A673 (cell line): ENCODE results near the gene NREP. TPM values are rescaled to one million over a fixed set of nuclear protein-coding genes. Genes with fewer than 3 reads are reported as not detected.

Source experiments
- BruUV-seq: library from RNA; stranded (reverse); fragments of 400-500 nt; replicated peaks from 2 replicates; lab custom pipeline; 2021; lab: Mats Ljungman, UMichigan
- CTCF ChIA-PET: fragments of 300-600 bp; sonication (Branson Sonifier 250); formaldehyde crosslinking; loops from one replicate; lab custom pipeline; 2022; ENCODE audit warnings: antibody characterized with exemption; lab: Charles Lee
- POLR2A ChIA-PET: fragments of 300-600 bp; sonication (Branson Sonifier 250); formaldehyde crosslinking; loops from one replicate; lab custom pipeline; 2022; ENCODE audit warnings: antibody characterized with exemption; ENCODE audit not compliant: low non-redundant PET; lab: Charles Lee
- DNase-seq: peaks from one replicate; pipeline ENCODE4 v3.0.0-alpha.2; 2015; ENCODE audit warnings: low spot score
- H3K27ac ChIP-seq: fragments of 200-600 bp; sonication (generic); 2 replicates; pipeline ENCODE4 v1.5.1; 2016; ENCODE audit warnings: mixed run types, low read depth, mild to moderate bottlenecking, mixed read lengths, antibody characterized with exemption, low read length; ENCODE audit not compliant: poor library complexity, severe bottlenecking
- H3K27me3 ChIP-seq: fragments of 200-600 bp; sonication (generic); replicated peaks from 2 replicates; pipeline ENCODE4 v1.6.1; 2017; ENCODE audit warnings: mixed run types, low read depth, mild to moderate bottlenecking, mixed read lengths, antibody characterized with exemption, low read length; ENCODE audit not compliant: insufficient read depth, poor library complexity
- H3K36me3 ChIP-seq: fragments of 200-600 bp; sonication (generic); 2 replicates; pipeline ENCODE4 v1.6.1; 2016; ENCODE audit warnings: mixed run types, mild to moderate bottlenecking, mixed read lengths, antibody characterized with exemption, low read length; ENCODE audit not compliant: insufficient read depth, poor library complexity, severe bottlenecking
- H3K4me1 ChIP-seq: fragments of 200-600 bp; sonication (generic); 2 replicates; pipeline ENCODE4 v1.6.1; 2017; ENCODE audit warnings: mixed run types, mild to moderate bottlenecking, mixed read lengths, antibody characterized with exemption, low read length; ENCODE audit not compliant: insufficient read depth, poor library complexity, severe bottlenecking
- H3K4me3 ChIP-seq: fragments of 200-600 bp; sonication (generic); 2 replicates; pipeline ENCODE4 v1.5.1; 2016; ENCODE audit warnings: low read depth, mixed run types, mild to moderate bottlenecking, mixed read lengths, low read length; ENCODE audit not compliant: poor library complexity, severe bottlenecking
- H3K9me3 ChIP-seq: fragments of 200-600 bp; sonication (generic); 2 replicates; pipeline ENCODE4 v1.6.1; 2016; ENCODE audit warnings: mixed run types, low read depth, mild to moderate bottlenecking, mixed read lengths, antibody characterized with exemption, low read length; ENCODE audit not compliant: poor library complexity, severe bottlenecking
- CTCF ChIP-seq: fragments of 300-800, 200-600 bp; sonication (generic); conservative IDR thresholded peaks from 2 replicates; pipeline ENCODE4 v1.5.1; 2017; ENCODE audit warnings: low read depth, mild to moderate bottlenecking, antibody characterized with exemption, low read length, moderate library complexity, mixed read lengths
- EZH2 ChIP-seq: fragments of 200-600 bp; sonication (generic); IDR thresholded peaks from 2 replicates; pipeline ENCODE4 v1.6.1; 2017; ENCODE audit warnings: borderline replicate concordance, low read depth, mild to moderate bottlenecking, mixed read lengths, antibody characterized with exemption, low read length; ENCODE audit not compliant: poor library complexity, severe bottlenecking
- intact Hi-C: fragments of 100-400 bp; cut with micrococcal nuclease; formaldehyde crosslinking; loops from one replicate; pipeline ENCODE4 v1.10.0; 2022; ENCODE audit not compliant: unreplicated experiment
- total RNA-seq: library from RNA; stranded (reverse); gene quantifications from 2 replicates; pipeline ENCODE4 v1.2.3, GENCODE V29; 2021

The NREP gene
- total RNA-seq, 1 experiment from 2014 or later = 31.0 TPM

- DNase-seq = no peak
- ChIA-PET CTCF (no interaction called here), POLR2A (no interaction called here)
- Histone ChIP-seq H3K4me3 (no peak overlapping the region), H3K27me3 (no peaks in the 10 kb centered on the region), H3K27ac (no peak overlapping the region), H3K4me1 (no peaks in the 10 kb centered on the region), H3K9me3 (no peaks in the 10 kb centered on the region), H3K36me3 (no peaks in the 10 kb centered on the region)
- intact Hi-C loops = no loop called here
- no peak for TF ChIP-seq CTCF
- TF ChIP-seq EZH2 = no peak
- no TSS peak for BruUV-seq
These were observed 7.0 kb upstream of the NREP start for GRCh38 chr5:111764019-111764418.

DNA sequence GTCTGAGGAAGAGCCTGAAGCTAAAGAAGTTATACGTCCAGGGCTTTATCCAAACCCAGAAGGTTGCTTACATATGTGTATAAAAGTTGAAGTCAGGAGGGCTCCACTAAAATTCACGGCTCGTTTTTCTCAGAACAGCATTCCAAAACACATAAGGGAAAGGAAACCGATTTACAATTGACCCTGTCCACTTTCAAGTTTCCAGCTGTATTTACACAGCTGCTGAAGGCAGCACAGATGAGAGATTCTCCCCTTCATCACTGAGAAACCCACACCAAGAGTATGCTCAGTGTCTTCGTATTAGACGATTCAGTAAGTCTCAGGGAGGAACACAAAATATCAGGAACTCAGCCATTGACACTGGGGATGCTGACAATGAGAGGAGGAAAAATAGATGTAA, 5.9 kb upstream of the NREP start:
- ChIA-PET CTCF (no interaction called here), POLR2A (no interaction called here)
- no peaks in the 10 kb centered on the region for H3K4me1 ChIP-seq
- H3K4me3 ChIP-seq = no peak overlapping the region
- TF ChIP-seq CTCF (no peak), EZH2 (no peak)
- no peak overlapping the region for H3K27ac ChIP-seq
- intact Hi-C loops = no loop called here
- no peak for DNase-seq
- no peaks in the 10 kb centered on the region for H3K36me3 ChIP-seq
- H3K9me3 ChIP-seq = no peaks in the 10 kb centered on the region
- no peaks in the 10 kb centered on the region for H3K27me3 ChIP-seq
- no TSS peak for BruUV-seq

GRCh38 chr5:111758284-111758628, 1.3 kb upstream of the NREP start:
- POLR2A ChIA-PET = no interaction called here
- H3K36me3 ChIP-seq = no peaks in the 10 kb centered on the region
- intact Hi-C loops = loop anchor here (5.0 kb wide), 1 partner anchor 246 kb away; the partner anchor contains the start of gene STARD4

More at GRCh38 chr5:111758284-111758628, 1.3 kb upstream of the NREP start:
- Histone ChIP-seq H3K27ac (peak overlapping the region; percentile 79), H3K9me3 (no peaks in the 10 kb centered on the region), H3K27me3 (no peaks in the 10 kb centered on the region), H3K4me1 (peaks cover 4% of the 10 kb centered on the region), H3K4me3 (peak overlapping the region; percentile 57)
- CTCF ChIA-PET = no interaction called here
- TF ChIP-seq CTCF = no peak
- TF ChIP-seq EZH2 = no peak
- DNase-seq = no peak
- no TSS peak for BruUV-seq
